Measurements from ENCODE around the gene GPR84. TPM values are rescaled to one million over a fixed set of nuclear protein-coding genes. Genes with fewer than 3 reads are reported as not detected.
A peak's percentile ranks its signal among the peaks of the same experiment; 100 is the strongest.

Gene GPR84
- total RNA-seq, 5 donors from 2014 or later (not counting 1 experiment from before 2014, with no cell fraction given), result not detected

- no peaks in the 10 kb centered on the region for H3K9me3 ChIP-seq
- POLR2A ChIA-PET, result interaction anchor here (0.6 to 1.6 kb wide), 7 partner anchors 14 to 45 kb away, joined by 3 to 10 read pairs (median 4); no protein-coding TSS in a partner anchor
- H3K4me1 Mint-ChIP-seq, result peaks cover 10 to 16% (median 13%) of the 10 kb centered on the region in 3 donors
- DNase-seq, result peak; percentile 67 to 93 (median 85)
- no peak overlapping the region for H3K4me3 Mint-ChIP-seq
- no peaks in the 10 kb centered on the region for H3K9me3 Mint-ChIP-seq
- peaks cover 0 to 13% of the 10 kb centered on the region in 2 experiments for H3K4me1 ChIP-seq (ENCODE audit: control insufficient read depth in 1 of 2, extremely low read depth in 1 of 2, insufficient read depth in 2 of 2, low read length in 2 of 2)
- WGBS (ENCODE audit: insufficient coverage), result 81% methylated on average over 6 of the region's 8 CpGs
- H3K36me3 ChIP-seq (ENCODE audit: control insufficient read depth in 2 of 2, extremely low read depth in 1 of 2, insufficient read depth in 1 of 2, low read length in 1 of 2), result peaks cover 10 to 97% of the 10 kb centered on the region in 2 donors
- no peaks in the 10 kb centered on the region for H3K27me3 ChIP-seq (replicated peaks in 1 of 2; ENCODE audit: control insufficient read depth in 2 of 2, extremely low read depth in 1 of 2, insufficient read depth in 2 of 2, low read length in 1 of 2)
- no peaks in the 10 kb centered on the region for H3K27me3 Mint-ChIP-seq
- no peak overlapping the region for H3K27ac ChIP-seq (ENCODE audit: low read length)
- peak; percentile 84 to 93 (median 89) for ATAC-seq (replicated peaks in 1 of 4)
- CTCF ChIA-PET, result interaction anchor here (0.5 to 6.4 kb wide), 42 partner anchors 10 to 174 kb away, joined by 3 to 174 read pairs (median 4); partner anchors contain the start of genes COPZ1 (in 1 of the 2), ITGA5 (in 1 of the 2) and NCKAP1L (in 1 of the 2)
- H3K27ac Mint-ChIP-seq, result peak overlapping the region; percentile 35 to 70
- peaks cover 68% of the 10 kb centered on the region for H3K36me3 Mint-ChIP-seq
- H3K4me3 ChIP-seq (ENCODE audit: control insufficient read depth in 1 of 2, extremely low read depth in 1 of 2, low read length in 1 of 2), result no peak overlapping the region
Measured at GRCh38 chr12:54398995-54399793, 34.9 kb upstream of the GPR84 start.

- peaks cover 17 to 21% (median 20%) of the 10 kb centered on the region in 3 donors for H3K4me1 Mint-ChIP-seq
- no peak overlapping the region for H3K27ac ChIP-seq (ENCODE audit: low read length)
- ChIA-PET POLR2A (interaction anchor here in 1 of 2 donors (0.9 kb wide), 1 partner anchor 18 kb away, joined by 3 read pairs; no protein-coding TSS in a partner anchor), CTCF (interaction anchor here (0.7 to 6.4 kb wide), 9 partner anchors 14 to 105 kb away, joined by 3 to 174 read pairs (median 13); no protein-coding TSS in a partner anchor)
- no peak for DNase-seq
- ATAC-seq (replicated peaks in 1 of 4), result no peak
- no peak overlapping the region for H3K4me3 ChIP-seq (ENCODE audit: control insufficient read depth in 1 of 2, extremely low read depth in 1 of 2, low read length in 1 of 2)
- H3K36me3 Mint-ChIP-seq, result peaks cover 66% of the 10 kb centered on the region
- H3K4me3 Mint-ChIP-seq, result no peak overlapping the region
- no peaks in the 10 kb centered on the region for H3K9me3 Mint-ChIP-seq
- no peaks in the 10 kb centered on the region for H3K27me3 ChIP-seq (replicated peaks in 1 of 2; ENCODE audit: control insufficient read depth in 2 of 2, extremely low read depth in 1 of 2, insufficient read depth in 2 of 2, low read length in 1 of 2)
- WGBS (ENCODE audit: insufficient coverage), result 92% methylated on average over 1 of the region's 2 CpGs
- no peaks in the 10 kb centered on the region for H3K9me3 ChIP-seq
- peaks cover 10 to 87% of the 10 kb centered on the region in 2 donors for H3K36me3 ChIP-seq (ENCODE audit: control insufficient read depth in 2 of 2, extremely low read depth in 1 of 2, insufficient read depth in 1 of 2, low read length in 1 of 2)
- H3K4me1 ChIP-seq (ENCODE audit: control insufficient read depth in 1 of 2, extremely low read depth in 1 of 2, insufficient read depth in 2 of 2, low read length in 2 of 2), result peaks cover 3 to 18% of the 10 kb centered on the region in 2 experiments
- no peaks in the 10 kb centered on the region for H3K27me3 Mint-ChIP-seq
- H3K27ac Mint-ChIP-seq, result no peak overlapping the region
Measured at GRCh38 chr12:54398218-54398617, 33.9 kb upstream of the GPR84 start.

GRCh38 chr12:54397157-54397556 is 32.9 kb upstream of the GPR84 start:
- POLR2A ChIA-PET, result interaction anchor here in 1 of 2 donors (0.9 kb wide), 1 partner anchor 19 kb away, joined by 3 read pairs; no protein-coding TSS in a partner anchor
- no peaks in the 10 kb centered on the region for H3K27me3 ChIP-seq (replicated peaks in 1 of 2; ENCODE audit: control insufficient read depth in 2 of 2, extremely low read depth in 1 of 2, insufficient read depth in 2 of 2, low read length in 1 of 2)
- Mint-ChIP-seq H3K27me3 (no peaks in the 10 kb centered on the region), H3K27ac (peak overlapping the region in 1 of 2 donors; percentile 23), H3K9me3 (no peaks in the 10 kb centered on the region), H3K4me3 (no peak overlapping the region), H3K36me3 (peaks cover 65% of the 10 kb centered on the region), H3K4me1 (peaks cover 17 to 26% (median 21%) of the 10 kb centered on the region in 3 donors)
- no peak overlapping the region for H3K27ac ChIP-seq (ENCODE audit: low read length)
- H3K9me3 ChIP-seq, result no peaks in the 10 kb centered on the region
- no peak for ATAC-seq (replicated peaks in 1 of 4)
- CTCF ChIA-PET, result interaction anchor here (1.3 to 6.4 kb wide), 4 partner anchors 19 to 42 kb away, joined by 5 to 174 read pairs (median 26); no protein-coding TSS in a partner anchor
- H3K4me1 ChIP-seq (ENCODE audit: control insufficient read depth in 1 of 2, extremely low read depth in 1 of 2, insufficient read depth in 2 of 2, low read length in 2 of 2), result peaks cover 3 to 20% of the 10 kb centered on the region in 2 experiments
- DNase-seq, result no peak
- no peak overlapping the region for H3K4me3 ChIP-seq (ENCODE audit: control insufficient read depth in 1 of 2, extremely low read depth in 1 of 2, low read length in 1 of 2)
- WGBS (ENCODE audit: insufficient coverage), result no CpG with 5 or more reads among the region's 1 CpG
- H3K36me3 ChIP-seq (ENCODE audit: control insufficient read depth in 2 of 2, extremely low read depth in 1 of 2, insufficient read depth in 1 of 2, low read length in 1 of 2), result peaks cover 7 to 77% of the 10 kb centered on the region in 2 donors

- no peak overlapping the region for H3K4me3 ChIP-seq (ENCODE audit: control insufficient read depth in 1 of 2, extremely low read depth in 1 of 2, low read length in 1 of 2)
- no peak overlapping the region for H3K27ac Mint-ChIP-seq
- peaks cover 3 to 61% of the 10 kb centered on the region in 2 donors for H3K36me3 ChIP-seq (ENCODE audit: control insufficient read depth in 2 of 2, extremely low read depth in 1 of 2, insufficient read depth in 1 of 2, low read length in 1 of 2)
- no peak overlapping the region for H3K4me3 Mint-ChIP-seq
- CTCF ChIA-PET, result interaction anchor here (0.5 to 2.7 kb wide), 7 partner anchors 16 to 49 kb away, joined by 3 to 13 read pairs (median 4); no protein-coding TSS in a partner anchor
- ATAC-seq (replicated peaks in 1 of 4), result no peak
- peaks cover 22 to 32% (median 29%) of the 10 kb centered on the region in 3 donors for H3K4me1 Mint-ChIP-seq
- H3K27me3 Mint-ChIP-seq, result no peaks in the 10 kb centered on the region
- no peak overlapping the region for H3K27ac ChIP-seq (ENCODE audit: low read length)
- no peak for DNase-seq
- H3K36me3 Mint-ChIP-seq, result peaks cover 56% of the 10 kb centered on the region
- no peaks in the 10 kb centered on the region for H3K9me3 ChIP-seq
- POLR2A ChIA-PET, result interaction anchor here in 1 of 2 donors (0.6 kb wide), 1 partner anchor 8 kb away, joined by 4 read pairs; no protein-coding TSS in a partner anchor
- no peaks in the 10 kb centered on the region for H3K27me3 ChIP-seq (replicated peaks in 1 of 2; ENCODE audit: control insufficient read depth in 2 of 2, extremely low read depth in 1 of 2, insufficient read depth in 2 of 2, low read length in 1 of 2)
- H3K9me3 Mint-ChIP-seq, result no peaks in the 10 kb centered on the region
- H3K4me1 ChIP-seq (ENCODE audit: control insufficient read depth in 1 of 2, extremely low read depth in 1 of 2, insufficient read depth in 2 of 2, low read length in 2 of 2), result peaks cover 6 to 34% of the 10 kb centered on the region in 2 experiments
Measured at GRCh38 chr12:54395545-54395944, 31.3 kb upstream of the GPR84 start.

GRCh38 chr12:54394986-54395385 is 30.7 kb upstream of the GPR84 start:
- H3K4me1 ChIP-seq (ENCODE audit: control insufficient read depth in 1 of 2, extremely low read depth in 1 of 2, insufficient read depth in 2 of 2, low read length in 2 of 2), result peaks cover 6 to 39% of the 10 kb centered on the region in 2 experiments
- H3K27me3 Mint-ChIP-seq, result no peaks in the 10 kb centered on the region
- ATAC-seq (replicated peaks in 1 of 4) (no peak), DNase-seq (no peak)
- H3K4me3 ChIP-seq (ENCODE audit: control insufficient read depth in 1 of 2, extremely low read depth in 1 of 2, low read length in 1 of 2), result no peak overlapping the region
- no peaks in the 10 kb centered on the region for H3K9me3 ChIP-seq
- H3K4me1 Mint-ChIP-seq, result peaks cover 22 to 32% (median 29%) of the 10 kb centered on the region in 3 donors
- H3K9me3 Mint-ChIP-seq, result no peaks in the 10 kb centered on the region
- WGBS (ENCODE audit: insufficient coverage), result 100% methylated on average over 1 of the region's 1 CpG
- H3K27me3 ChIP-seq (replicated peaks in 1 of 2; ENCODE audit: control insufficient read depth in 2 of 2, extremely low read depth in 1 of 2, insufficient read depth in 2 of 2, low read length in 1 of 2), result no peaks in the 10 kb centered on the region
- ChIA-PET POLR2A (no interaction called here), CTCF (interaction anchor here (1.0 to 2.1 kb wide), 3 partner anchors 43 to 49 kb away, joined by 3 to 6 read pairs (median 3); no protein-coding TSS in a partner anchor)
- no peak overlapping the region for H3K27ac Mint-ChIP-seq
- peaks cover 3 to 55% of the 10 kb centered on the region in 2 donors for H3K36me3 ChIP-seq (ENCODE audit: control insufficient read depth in 2 of 2, extremely low read depth in 1 of 2, insufficient read depth in 1 of 2, low read length in 1 of 2)
- no peak overlapping the region for H3K27ac ChIP-seq (ENCODE audit: low read length)
- H3K4me3 Mint-ChIP-seq, result no peak overlapping the region
- H3K36me3 Mint-ChIP-seq, result peaks cover 53% of the 10 kb centered on the region

GRCh38 chr12:54394281-54394719 is 30.0 kb upstream of the GPR84 start:
- H3K36me3 Mint-ChIP-seq, result peaks cover 51% of the 10 kb centered on the region
- H3K4me1 ChIP-seq (ENCODE audit: control insufficient read depth in 1 of 2, extremely low read depth in 1 of 2, insufficient read depth in 2 of 2, low read length in 2 of 2), result peaks cover 6 to 34% of the 10 kb centered on the region in 2 experiments
- no peaks in the 10 kb centered on the region for H3K27me3 Mint-ChIP-seq
- POLR2A ChIA-PET, result no interaction called here
- no peak overlapping the region for H3K27ac ChIP-seq (ENCODE audit: low read length)
- no peak for ATAC-seq (replicated peaks in 1 of 4)
- H3K4me3 ChIP-seq (ENCODE audit: control insufficient read depth in 1 of 2, extremely low read depth in 1 of 2, low read length in 1 of 2), result no peak overlapping the region
- no peaks in the 10 kb centered on the region for H3K9me3 ChIP-seq
- H3K36me3 ChIP-seq (ENCODE audit: control insufficient read depth in 2 of 2, extremely low read depth in 1 of 2, insufficient read depth in 1 of 2, low read length in 1 of 2), result peaks cover 3 to 48% of the 10 kb centered on the region in 2 donors
- peak overlapping the region in 1 of 3 donors; percentile 28 for H3K4me3 Mint-ChIP-seq
- peak in 4 of 35 experiments; percentile 35 to 65 (median 38) for DNase-seq
- H3K9me3 Mint-ChIP-seq, result no peaks in the 10 kb centered on the region
- peak overlapping the region; percentile 36 to 39 for H3K27ac Mint-ChIP-seq
- CTCF ChIA-PET, result interaction anchor here (1.0 to 1.3 kb wide), 3 partner anchors 38 to 44 kb away, joined by 3 to 5 read pairs (median 3); no protein-coding TSS in a partner anchor
- 40% methylated on average over 3 of the region's 4 CpGs for WGBS (ENCODE audit: insufficient coverage)
- H3K27me3 ChIP-seq (replicated peaks in 1 of 2; ENCODE audit: control insufficient read depth in 2 of 2, extremely low read depth in 1 of 2, insufficient read depth in 2 of 2, low read length in 1 of 2), result no peaks in the 10 kb centered on the region
- peaks cover 20 to 36% (median 25%) of the 10 kb centered on the region in 3 donors for H3K4me1 Mint-ChIP-seq
